ENCODE data around the gene PTGR3. TPM values are rescaled to one million over a fixed set of nuclear protein-coding genes. Genes with fewer than 3 reads are reported as not detected.

Gene PTGR3
- total and polyA plus RNA-seq, 12 donors, result 10.0 to 71.3 (median 57.1) TPM

DNA sequence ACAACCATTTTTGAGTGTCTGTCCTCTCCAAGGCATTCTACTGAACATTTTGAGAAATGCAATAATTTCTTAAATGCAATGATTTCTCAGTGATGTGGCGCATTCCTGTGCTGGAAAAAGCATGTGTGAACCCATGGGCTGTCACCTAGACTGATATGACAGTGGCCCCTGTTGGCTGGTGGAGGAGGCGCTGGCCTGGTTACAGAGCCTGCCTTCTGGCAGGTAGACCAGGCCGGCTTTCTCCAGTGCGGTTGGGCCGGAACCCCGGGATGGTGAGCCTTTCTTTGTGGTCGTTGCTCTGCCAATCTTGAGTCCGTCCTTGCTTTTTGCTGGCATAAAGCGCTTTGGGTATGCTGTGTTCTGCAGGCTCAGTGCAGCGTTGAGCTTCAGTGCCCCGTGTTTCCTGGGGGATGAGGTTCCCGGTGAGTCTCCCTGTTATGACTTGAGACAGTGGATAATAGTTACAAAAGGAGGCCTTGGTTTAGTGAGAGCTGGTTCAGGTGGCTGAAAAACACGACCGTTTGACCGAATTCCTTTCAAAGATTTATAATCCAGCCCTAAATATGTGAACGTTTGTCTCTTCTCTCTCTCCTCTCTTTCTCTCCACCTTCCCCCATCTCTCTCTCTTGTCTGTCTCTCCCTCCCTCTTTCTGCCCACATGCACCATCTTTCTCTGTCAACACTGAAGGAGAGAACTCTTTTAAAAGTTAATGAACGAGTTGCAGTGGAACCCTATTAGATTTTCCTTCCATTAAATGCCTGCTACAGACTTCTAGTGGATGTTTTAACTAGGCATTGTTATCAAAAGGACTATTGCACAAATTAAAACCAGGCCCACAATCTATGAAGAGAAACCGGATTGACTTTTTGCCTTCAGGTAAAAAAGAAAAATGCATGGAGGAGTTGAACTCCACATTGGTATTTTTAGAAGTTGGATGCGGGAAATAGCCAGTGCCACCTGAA is 35.7 kb upstream of the PTGR3 start:
- intact Hi-C loops (cut with DNase I), result loop anchor here in 5 of 10 donors (5.0 kb wide), 1 partner anchor 32 kb away; the partner anchor contains the start of gene TSHZ1 (in 5 of the 5)
- 69 to 74% methylated on average over 19 of the region's 19 CpGs for WGBS, 2 donors
- TF ChIP-seq, protein P1, sequence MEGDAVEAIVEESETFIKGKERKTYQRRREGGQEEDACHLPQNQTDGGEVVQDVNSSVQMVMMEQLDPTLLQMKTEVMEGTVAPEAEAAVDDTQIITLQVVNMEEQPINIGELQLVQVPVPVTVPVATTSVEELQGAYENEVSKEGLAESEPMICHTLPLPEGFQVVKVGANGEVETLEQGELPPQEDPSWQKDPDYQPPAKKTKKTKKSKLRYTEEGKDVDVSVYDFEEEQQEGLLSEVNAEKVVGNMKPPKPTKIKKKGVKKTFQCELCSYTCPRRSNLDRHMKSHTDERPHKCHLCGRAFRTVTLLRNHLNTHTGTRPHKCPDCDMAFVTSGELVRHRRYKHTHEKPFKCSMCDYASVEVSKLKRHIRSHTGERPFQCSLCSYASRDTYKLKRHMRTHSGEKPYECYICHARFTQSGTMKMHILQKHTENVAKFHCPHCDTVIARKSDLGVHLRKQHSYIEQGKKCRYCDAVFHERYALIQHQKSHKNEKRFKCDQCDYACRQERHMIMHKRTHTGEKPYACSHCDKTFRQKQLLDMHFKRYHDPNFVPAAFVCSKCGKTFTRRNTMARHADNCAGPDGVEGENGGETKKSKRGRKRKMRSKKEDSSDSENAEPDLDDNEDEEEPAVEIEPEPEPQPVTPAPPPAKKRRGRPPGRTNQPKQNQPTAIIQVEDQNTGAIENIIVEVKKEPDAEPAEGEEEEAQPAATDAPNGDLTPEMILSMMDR (IDR thresholded peaks at IDR 0.05), result peak in 8 of 9 donors; percentile 11 to 50 (median 34)
- Histone ChIP-seq H3K27me3 (no peaks in the 10 kb centered on the region), H3K9me3 (peaks cover 0 to 7% (median 0%) of the 10 kb centered on the region in 11 donors), H3K4me1 (peaks cover 4 to 49% (median 27%) of the 10 kb centered on the region in 9 donors), H3K4me3 (no peak overlapping the region), H3K27ac (no peak overlapping the region), H3K36me3 (no peaks in the 10 kb centered on the region)
- ATAC-seq (peak in 4 of 8 donors; percentile 31 to 57 (median 39)), DNase-seq (peak in 1 of 2 donors; percentile 28)

DNA sequence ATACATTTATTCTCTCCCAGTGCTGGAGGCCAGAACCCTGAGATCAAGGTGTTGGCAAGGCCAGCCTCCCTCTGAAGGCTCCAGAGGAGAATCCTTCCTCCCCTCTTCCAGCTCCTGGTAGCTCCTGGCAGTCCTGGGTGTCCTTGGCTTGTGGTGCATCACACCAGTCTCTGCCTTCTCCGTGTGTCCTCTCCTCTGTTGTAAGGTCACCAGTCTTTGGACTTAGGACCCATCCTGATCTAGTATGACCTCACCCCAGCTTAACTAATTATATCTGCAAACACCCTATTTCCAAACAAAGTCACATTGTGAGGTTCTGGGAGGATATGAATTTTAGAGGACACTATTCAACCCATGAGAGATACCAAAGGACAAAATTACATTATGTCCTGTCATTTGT is 32.8 kb upstream of the PTGR3 start:
- DNase-seq (no peak), ATAC-seq (no peak)
- 89 to 96% methylated on average over 1 of the region's 1 CpG for WGBS, 2 donors
- no peak overlapping the region for H3K27ac ChIP-seq
- peaks cover 2 to 48% (median 25%) of the 10 kb centered on the region in 9 donors for H3K4me1 ChIP-seq
- H3K27me3 ChIP-seq, result no peaks in the 10 kb centered on the region
- intact Hi-C loops (cut with DNase I), result no loop called here
- H3K9me3 ChIP-seq, result peaks cover 0 to 7% (median 0%) of the 10 kb centered on the region in 11 donors
- H3K4me3 ChIP-seq, result no peak overlapping the region
- no peaks in the 10 kb centered on the region for H3K36me3 ChIP-seq
- TF ChIP-seq, protein P1 (IDR thresholded peaks at IDR 0.05), result no peak

DNA sequence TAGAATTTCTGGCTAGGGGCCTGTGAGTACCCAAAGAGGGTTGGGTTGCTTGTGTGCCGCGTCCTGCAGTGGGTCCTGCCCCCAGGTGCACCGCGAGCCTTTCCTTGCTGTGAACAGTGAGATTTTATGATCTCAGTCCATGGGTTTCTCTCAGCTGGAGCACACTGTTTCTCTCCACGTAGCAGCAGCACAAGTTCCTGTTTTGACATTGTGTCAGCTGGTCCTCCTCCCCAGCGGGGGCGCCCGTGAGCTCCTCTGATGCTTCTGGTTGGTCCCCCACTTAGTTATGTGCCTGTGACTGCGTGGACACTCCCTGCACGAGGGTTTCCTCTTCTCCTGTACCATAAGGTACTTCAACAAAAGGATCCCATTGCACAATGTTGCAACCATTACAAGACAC is 31.5 kb upstream of the PTGR3 start:
- H3K4me1 ChIP-seq, result peaks cover 0 to 38% (median 19%) of the 10 kb centered on the region in 9 donors
- no peak for ATAC-seq
- TF ChIP-seq, protein P1 (IDR thresholded peaks at IDR 0.05), result no peak
- H3K9me3 ChIP-seq, result peaks cover 0 to 7% (median 0%) of the 10 kb centered on the region in 11 donors
- intact Hi-C loops (cut with DNase I), result no loop called here
- 83 to 91% methylated on average over 10 of the region's 10 CpGs for WGBS, 2 donors
- H3K36me3 ChIP-seq, result no peaks in the 10 kb centered on the region
- no peak overlapping the region for H3K4me3 ChIP-seq
- DNase-seq, result no peak
- no peaks in the 10 kb centered on the region for H3K27me3 ChIP-seq
- H3K27ac ChIP-seq, result no peak overlapping the region

DNA sequence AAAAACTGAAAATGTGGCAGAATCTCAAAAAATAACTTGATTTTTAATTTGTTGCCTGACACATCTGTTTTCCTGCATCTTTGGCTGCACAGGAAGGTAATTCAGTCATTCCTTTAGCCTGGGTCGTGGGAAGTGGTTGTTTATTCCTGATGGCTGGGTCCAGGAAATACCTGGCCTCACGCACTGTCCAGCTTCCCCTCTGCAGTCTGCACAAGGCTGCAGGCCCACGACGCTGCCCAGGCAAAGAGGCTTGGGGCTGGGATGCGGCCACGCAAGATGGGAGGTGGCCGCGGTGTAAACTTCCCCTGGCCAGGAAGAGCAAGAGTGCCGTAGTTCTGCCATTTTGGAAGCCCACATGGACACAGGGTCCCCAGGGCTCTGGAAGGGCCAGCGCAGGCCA is 29.8 kb upstream of the PTGR3 start:
- Histone ChIP-seq H3K27ac (no peak overlapping the region), H3K27me3 (no peaks in the 10 kb centered on the region), H3K36me3 (no peaks in the 10 kb centered on the region), H3K4me1 (peaks cover 0 to 31% (median 14%) of the 10 kb centered on the region in 9 donors), H3K4me3 (no peak overlapping the region), H3K9me3 (peaks cover 0 to 7% (median 0%) of the 10 kb centered on the region in 11 donors)
- TF ChIP-seq, protein P1 (IDR thresholded peaks at IDR 0.05), result no peak
- intact Hi-C loops (cut with DNase I), result no loop called here
- ATAC-seq, result peak in 2 of 8 donors; percentile 33 to 43
- 75 to 87% methylated on average over 10 of the region's 10 CpGs for WGBS, 2 donors
- DNase-seq, result no peak
